Dedifferentiated amniotic fluid mesenchymal stem cell (primary cell): ENCODE data around the gene WDR27.
A peak's percentile ranks its signal among the peaks of the same experiment; 100 is the strongest.
"Not testable (repeated sequence)": the region's sequence is repeated elsewhere in the genome, so short reads cannot be mapped to it uniquely, and the experiment has no call there.

ENCODE experiments used
- DNase-seq: peaks from one replicate; pipeline ENCODE4 v3.0.0-alpha.2; 2016; ENCODE audit errors: extremely low spot score

WDR27 gene

GRCh38 chr6:169639653-169640278 lies 62.1 kb downstream of the WDR27 start:
- no peak for DNase-seq

GRCh38 chr6:169638915-169639314 lies 62.9 kb downstream of the WDR27 start:
- no peak for DNase-seq

GRCh38 chr6:169638388-169638787 lies 63.4 kb downstream of the WDR27 start:
- DNase-seq = no peak

GRCh38 chr6:169635345-169635744 lies 66.5 kb downstream of the WDR27 start:
- DNase-seq = no peak

- DNase-seq = no peak
Measured at GRCh38 chr6:169632841-169633240, 69.0 kb downstream of the WDR27 start.

GRCh38 chr6:169629256-169629655 lies 72.6 kb downstream of the WDR27 start:
- DNase-seq = no peak

- DNase-seq = no peak
Measured at GRCh38 chr6:169627736-169628607, 73.9 kb downstream of the WDR27 start.

GRCh38 chr6:169626649-169627048 lies 75.2 kb downstream of the WDR27 start:
- no peak for DNase-seq

GRCh38 chr6:169626169-169626568 lies 75.7 kb downstream of the WDR27 start:
- no peak for DNase-seq

- no peak for DNase-seq
Measured at GRCh38 chr6:169625376-169625775, 76.5 kb downstream of the WDR27 start.

- DNase-seq = no peak
Measured at GRCh38 chr6:169624785-169625184, 77.0 kb downstream of the WDR27 start.

- DNase-seq = no peak
Measured at GRCh38 chr6:169623975-169624374, 77.9 kb downstream of the WDR27 start.

- DNase-seq = no peak
Measured at GRCh38 chr6:169623343-169623742, 78.5 kb downstream of the WDR27 start.

- no peak for DNase-seq
Measured at GRCh38 chr6:169622618-169623017, 79.2 kb downstream of the WDR27 start.

- DNase-seq = no peak
Measured at GRCh38 chr6:169621311-169621710, 80.5 kb downstream of the WDR27 start.

GRCh38 chr6:169620171-169621130 lies 81.4 kb downstream of the WDR27 start:
- no peak for DNase-seq

GRCh38 chr6:169619650-169620049 lies 82.2 kb downstream of the WDR27 start:
- DNase-seq = no peak

GRCh38 chr6:169618526-169619490 lies 83.0 kb downstream of the WDR27 start:
- peak; percentile 62 for DNase-seq

- DNase-seq = no peak
Measured at GRCh38 chr6:169617562-169617961, 84.3 kb downstream of the WDR27 start.

- DNase-seq = not testable (repeated sequence)
Measured at GRCh38 chr6:169608609-169609008, 93.2 kb downstream of the WDR27 start.

- no peak for DNase-seq
Measured at GRCh38 chr6:169604076-169604475, 97.8 kb downstream of the WDR27 start.
